Upper lobe of left lung (tissue), 6 donors: ENCODE data around the gene ITGB7. TPM values are rescaled to one million over a fixed set of nuclear protein-coding genes. Genes with fewer than 3 reads are reported as not detected.

ENCODE experiments used
- ATAC-seq, 2 donors: fragments of 200-7000 bp; cut with Tn5 transposase; one replicate each; pipeline ENCODE4 v1.9.1; 2022; ENCODE audit warnings: mild to moderate bottlenecking in 2 of 2, moderate library complexity in 2 of 2; ENCODE audit not compliant: low FRiP score in 2 of 2
- DNase-seq, 2 donors: peaks; one replicate each; pipeline ENCODE4 v3.0.0-alpha.2; 2019 to 2020
- H3K27ac ChIP-seq, 4 donors: fragments of 200-600 bp; sonication (generic); one replicate each; pipeline ENCODE4 v1.5.1; 2016 to 2019
- H3K27me3 ChIP-seq, 4 donors: fragments of 200-600 bp; sonication (generic); one replicate each; pipeline ENCODE4 v1.5.1; 2017 to 2019
- H3K36me3 ChIP-seq, 4 donors: fragments of 200-600 bp; sonication (generic); one replicate each; pipeline ENCODE4 v1.5.1; 2016 to 2019
- H3K4me1 ChIP-seq, 4 donors: fragments of 200-600 bp; sonication (generic); one replicate each; pipeline ENCODE4 v1.5.1; 2018 to 2019
- H3K4me3 ChIP-seq, 4 donors: fragments of 200-600 bp; sonication (generic); one replicate each; pipeline ENCODE4 v1.5.1; 2017 to 2019; ENCODE audit warnings: mild to moderate bottlenecking in 2 of 4, moderate library complexity in 1 of 4
- H3K9me3 ChIP-seq, 4 donors: fragments of 200-600 bp; sonication (generic); one replicate each; pipeline ENCODE4 v1.5.1; 2018 to 2019
- CTCF ChIP-seq, 6 experiments: fragments of 450-650 bp in 4 of 6; fragments of 200-600 bp in 2 of 6; sonication (generic) in 2 of 6; IDR thresholded peaks; one replicate each; pipeline ENCODE4 v1.5.1; 2016 to 2019; ENCODE audit warnings: antibody characterized with exemption in 6 of 6
- EP300 ChIP-seq, 4 donors: sonication (generic); formaldehyde crosslinking; IDR thresholded peaks; one replicate each; pipeline ENCODE4 v1.5.1; 2017; ENCODE audit warnings: antibody characterized with exemption in 4 of 4, control low read depth in 2 of 4
- POLR2A ChIP-seq, 4 donors: fragments of 450-650 bp; IDR thresholded peaks; one replicate each; pipeline ENCODE4 v1.5.1; 2016 to 2017; ENCODE audit warnings: antibody characterized with exemption in 4 of 4, mild to moderate bottlenecking in 2 of 4
- POLR2AphosphoS5 ChIP-seq, 2 donors: sonication (generic); formaldehyde crosslinking; IDR thresholded peaks; one replicate each; pipeline ENCODE4 v1.5.1; 2017; ENCODE audit warnings: antibody characterized with exemption in 2 of 2
- WGBS, 2 donors: methylation state at CpG; one replicate each; pipeline ENCODE4 v1.1.5; 2017 to 2018; 5-methylcytosine and 5-hydroxymethylcytosine counted together
- total RNA-seq, 6 donors: library from RNA; depleted of rRNA in 4 of 6; stranded (reverse); fragments of >200 nt in 4 of 6; gene quantifications; one replicate each; pipeline versions ENCODE4 v1.1.0 to v1.2.1, GENCODE V29; 2016 to 2021
- donor health status: DM: no; HTN: no; CAD: no; lungs with moderate emphysema.
- donor health status: DM: no; HTN: yes; CAD: no; lungs with severe emphysema.

Gene ITGB7
- total RNA-seq, 6 donors from 2014 or later: 3.1 to 12.9 (median 4.7) TPM

GRCh38 chr12:53212931-53213330 lies 5.9 kb upstream of the ITGB7 start:
- TF ChIP-seq POLR2A (IDR thresholded peaks at IDR 0.05) (no peak), CTCF (IDR thresholded peaks at IDR 0.05) (no peak), POLR2AphosphoS5 (IDR thresholded peaks at IDR 0.05) (no peak), EP300 (IDR thresholded peaks at IDR 0.05) (no peak)
- H3K4me1 ChIP-seq: peaks cover 46 to 70% (median 62%) of the 10 kb centered on the region in 4 donors
- peaks cover 0 to 48% (median 45%) of the 10 kb centered on the region in 4 donors for H3K36me3 ChIP-seq

GRCh38 chr12:53211476-53212381 lies 4.7 kb upstream of the ITGB7 start:
- 93% methylated on average over 8 to 13 of the region's 13 CpGs for WGBS, 2 donors
- no peak for DNase-seq
- Histone ChIP-seq H3K4me3 (no peak overlapping the region), H3K27me3 (no peaks in the 10 kb centered on the region), H3K9me3 (no peaks in the 10 kb centered on the region), H3K27ac (no peak overlapping the region), H3K36me3 (peaks cover 0 to 48% (median 45%) of the 10 kb centered on the region in 4 donors), H3K4me1 (peaks cover 38 to 66% (median 49%) of the 10 kb centered on the region in 4 donors)
- ATAC-seq: no peak
- no peak for TF ChIP-seq POLR2AphosphoS5 (IDR thresholded peaks at IDR 0.05)
- no peak for TF ChIP-seq EP300 (IDR thresholded peaks at IDR 0.05)
- no peak for TF ChIP-seq POLR2A (IDR thresholded peaks at IDR 0.05)
- no peak for TF ChIP-seq CTCF (IDR thresholded peaks at IDR 0.05)

More at GRCh38 chr12:53212931-53213330, 5.9 kb upstream of the ITGB7 start:
- H3K9me3 ChIP-seq: no peaks in the 10 kb centered on the region
- WGBS, 2 donors: 59 to 62% methylated on average over 12 of the region's 12 CpGs
- peak overlapping the region in 1 of 4 donors; percentile 57 for H3K27ac ChIP-seq
- ATAC-seq (no peak), DNase-seq (peak in 1 of 2 donors; percentile 84)
- no peak overlapping the region for H3K4me3 ChIP-seq
- H3K27me3 ChIP-seq: no peaks in the 10 kb centered on the region

- no peak for TF ChIP-seq POLR2AphosphoS5 (IDR thresholded peaks at IDR 0.05)
- no peak for TF ChIP-seq CTCF (IDR thresholded peaks at IDR 0.05)
- no peak for TF ChIP-seq EP300 (IDR thresholded peaks at IDR 0.05)
- no peak for TF ChIP-seq POLR2A (IDR thresholded peaks at IDR 0.05)
- H3K9me3 ChIP-seq: no peaks in the 10 kb centered on the region
- ATAC-seq (no peak), DNase-seq (no peak)
- H3K27ac ChIP-seq: peak overlapping the region in 1 of 4 donors; percentile 30
- no peak overlapping the region for H3K4me3 ChIP-seq
- H3K4me1 ChIP-seq: peaks cover 31 to 59% (median 43%) of the 10 kb centered on the region in 4 donors
- WGBS, 2 donors: 76 to 81% methylated on average over 4 of the region's 4 CpGs
- H3K36me3 ChIP-seq: peaks cover 0 to 48% (median 45%) of the 10 kb centered on the region in 4 donors
- H3K27me3 ChIP-seq: no peaks in the 10 kb centered on the region
Observed at GRCh38 chr12:53210843-53211242, 3.8 kb upstream of the ITGB7 start.

GRCh38 chr12:53208877-53209463 lies 1.9 kb upstream of the ITGB7 start:
- peak overlapping the region in 3 of 4 donors; percentile 48 to 72 (median 65) for H3K27ac ChIP-seq
- H3K36me3 ChIP-seq: peaks cover 0 to 36% (median 31%) of the 10 kb centered on the region in 4 donors
- no peaks in the 10 kb centered on the region for H3K27me3 ChIP-seq
- H3K4me3 ChIP-seq: peak overlapping the region in 2 of 4 donors; percentile 10 to 14
- WGBS, 2 donors: 52 to 63% methylated on average over 7 of the region's 7 CpGs
- ATAC-seq: peak in 1 of 2 donors; percentile 37
- H3K4me1 ChIP-seq: peaks cover 13 to 41% (median 25%) of the 10 kb centered on the region in 4 donors
- no peaks in the 10 kb centered on the region for H3K9me3 ChIP-seq
- DNase-seq: no peak
- TF ChIP-seq CTCF (IDR thresholded peaks at IDR 0.05) (no peak), EP300 (IDR thresholded peaks at IDR 0.05) (no peak)
